HG02884 (cell line): ENCODE data around the gene DTNA.

Experiments used
- ATAC-seq: cut with Tn5 transposase; IDR thresholded peaks from one replicate; pipeline ENCODE4 v1.9.1; 2021; ENCODE audit warnings: mild to moderate bottlenecking, moderate library complexity; ENCODE audit not compliant: unreplicated experiment

The DTNA gene

GRCh38 chr18:34928754-34929335 lies 218.7 kb downstream of the DTNA start:
- ATAC-seq, result no peak

GRCh38 chr18:34929336-34929780 lies 219.3 kb downstream of the DTNA start:
- no peak for ATAC-seq

- no peak for ATAC-seq
Observed at GRCh38 chr18:34932363-34932762, 222.3 kb downstream of the DTNA start.

GRCh38 chr18:34932792-34933466 lies 222.8 kb downstream of the DTNA start:
- no peak for ATAC-seq

- ATAC-seq, result no peak
Observed at GRCh38 chr18:34933909-34934661, 224.0 kb downstream of the DTNA start.

- no peak for ATAC-seq
Observed at GRCh38 chr18:34936772-34937171, 226.7 kb downstream of the DTNA start.

GRCh38 chr18:34938090-34938489 lies 228.0 kb downstream of the DTNA start:
- ATAC-seq, result no peak
